Neural progenitor cell (in vitro differentiated cells): Measurements from ENCODE around the gene AQP5. TPM values are rescaled to one million over a fixed set of nuclear protein-coding genes. Genes with fewer than 3 reads are reported as not detected.
A peak's percentile ranks its signal among the peaks of the same experiment; 100 is the strongest.

Experiments
- DNase-seq: peaks from one replicate; pipeline ENCODE4 v3.0.0-alpha.2; 2016; ENCODE audit warnings: low spot score
- H2AFZ ChIP-seq: fragments of 200-600 bp; sonication (generic); replicated peaks from 2 replicates; pipeline ENCODE4 v1.6.1; 2016; ENCODE audit warnings: antibody characterized with exemption
- H3F3A ChIP-seq: fragments of 200-600 bp; sonication (generic); 2 replicates; pipeline ENCODE4 v1.6.1; 2016; ENCODE audit warnings: antibody characterized with exemption, low read depth
- H3K27ac ChIP-seq: fragments of 200-600 bp; sonication (generic); 2 replicates; pipeline ENCODE4 v1.5.1; 2016; ENCODE audit warnings: mild to moderate bottlenecking
- H3K27me3 ChIP-seq: fragments of 200-600 bp; sonication (generic); 2 replicates; pipeline ENCODE4 v1.6.1; 2016; ENCODE audit warnings: mild to moderate bottlenecking, moderate library complexity
- H3K36me3 ChIP-seq: fragments of 200-600 bp; sonication (generic); 2 replicates; pipeline ENCODE4 v1.5.1; 2016
- H3K4me1 ChIP-seq: fragments of 200-600 bp; sonication (generic); 2 replicates; pipeline ENCODE4 v1.6.1; 2016; ENCODE audit warnings: mixed run types
- H3K4me2 ChIP-seq: fragments of 200-600 bp; sonication (generic); 2 replicates; pipeline ENCODE4 v1.6.1; 2016
- H3K4me3 ChIP-seq: fragments of 200-600 bp; sonication (generic); 2 replicates; pipeline ENCODE4 v1.5.1; 2016
- H3K79me2 ChIP-seq: fragments of 200-600 bp; sonication (generic); 2 replicates; pipeline ENCODE4 v1.6.1; 2016; ENCODE audit warnings: low read depth
- H3K9ac ChIP-seq: fragments of 200-600 bp; sonication (generic); 2 replicates; pipeline ENCODE4 v1.6.1; 2016
- H3K9me3 ChIP-seq: fragments of 200-600 bp; sonication (generic); 2 replicates; pipeline ENCODE4 v1.5.1; 2016; ENCODE audit warnings: low read depth
- H4K20me1 ChIP-seq: fragments of 200-600 bp; sonication (generic); 2 replicates; pipeline ENCODE4 v1.6.1; 2016; ENCODE audit warnings: low read depth
- H3K27ac Mint-ChIP-seq: 3 replicates; pipeline ENCODE4 v1.8.0; 2021; ENCODE audit warnings: mixed read lengths
- H3K27me3 Mint-ChIP-seq: 2 replicates; pipeline ENCODE4 v1.8.0; 2022; ENCODE audit warnings: low read depth, mild to moderate bottlenecking, inconsistent platforms, moderate library complexity, mixed read lengths; ENCODE audit not compliant: insufficient read depth
- H3K36me3 Mint-ChIP-seq: 3 replicates; pipeline ENCODE4 v1.8.0; 2021; ENCODE audit warnings: mixed read lengths
- H3K4me1 Mint-ChIP-seq: 3 replicates; pipeline ENCODE4 v1.8.0; 2021; ENCODE audit warnings: mixed read lengths
- H3K4me3 Mint-ChIP-seq: 3 replicates; pipeline ENCODE4 v1.8.0; 2021; ENCODE audit warnings: mild to moderate bottlenecking, moderate library complexity, mixed read lengths
- H3K9me3 Mint-ChIP-seq: 3 replicates; pipeline ENCODE4 v1.8.0; 2020; ENCODE audit warnings: mixed read lengths
- CTCF ChIP-seq: fragments of 200-600 bp; sonication (generic); IDR thresholded peaks from 2 replicates; pipeline ENCODE4 v1.5.1; 2017; ENCODE audit warnings: antibody characterized with exemption, mild to moderate bottlenecking
- EZH2 ChIP-seq: fragments of 200-600 bp; sonication (generic); IDR thresholded peaks from 2 replicates; pipeline ENCODE4 v1.6.1; 2017; ENCODE audit warnings: antibody characterized with exemption, mild to moderate bottlenecking, moderate library complexity
- EZH2phosphoT487 ChIP-seq: fragments of 200-600 bp; sonication (generic); IDR thresholded peaks from 2 replicates; pipeline ENCODE4 v1.6.1; 2017; ENCODE audit warnings: antibody characterized with exemption
- total RNA-seq: library from RNA; depleted of rRNA; stranded (reverse); fragments of >200 nt; gene quantifications from 2 replicates; pipeline ENCODE4 v1.2.3, GENCODE V29; 2015; ENCODE audit warnings: low replicate concordance

The AQP5 gene
- total RNA-seq: 0.09 TPM in 1 of 2 replicates, not detected in the other

- H3K4me3 Mint-ChIP-seq: peak within 1 kb of the TSS; percentile 48
- peak; percentile 64 for DNase-seq
- H3K9ac ChIP-seq: no peak within 1 kb of the TSS
- peaks cover 23% of the 10 kb centered on the region for H4K20me1 ChIP-seq
- H3K4me3 ChIP-seq: peak within 1 kb of the TSS; percentile 41
- TF ChIP-seq EZH2phosphoT487 (peak; percentile 86), EZH2 (peak; percentile 90), CTCF (no peak)
- peak within 1 kb of the TSS; percentile 77 for H3K4me2 ChIP-seq
- H3K9me3 ChIP-seq: no peaks in the 10 kb centered on the region
- H3K36me3 ChIP-seq: no peaks in the 10 kb centered on the region
- H3K27ac Mint-ChIP-seq: no peak within 1 kb of the TSS
- H3K27me3 Mint-ChIP-seq: peaks cover 30% of the 10 kb centered on the region
- peaks cover 95% of the 10 kb centered on the region for H3K27me3 ChIP-seq
- H3K79me2 ChIP-seq: no peaks in the 10 kb centered on the region
- peaks cover 40% of the 10 kb centered on the region for H3K4me1 Mint-ChIP-seq
- H3K27ac ChIP-seq: no peak within 1 kb of the TSS
- H3F3A ChIP-seq: peaks cover 19% of the 10 kb centered on the region
- peaks cover 32% of the 10 kb centered on the region for H3K4me1 ChIP-seq
- no peaks in the 10 kb centered on the region for H3K36me3 Mint-ChIP-seq
- H2AFZ ChIP-seq: peak within 1 kb of the TSS; percentile 78
- H3K9me3 Mint-ChIP-seq: no peaks in the 10 kb centered on the region
Measured at GRCh38 chr12:49961111-49961922, at the start of gene AQP5. Gene AQP5, plus strand, starts transcription at chr12:49961872. Its CDS starts 146 bp downstream, at chr12:49962018.

- Mint-ChIP-seq H3K9me3 (no peaks in the 10 kb centered on the region), H3K27ac (peak overlapping the region; percentile 16), H3K4me1 (peaks cover 51% of the 10 kb centered on the region), H3K36me3 (no peaks in the 10 kb centered on the region), H3K4me3 (no peak overlapping the region), H3K27me3 (peaks cover 11% of the 10 kb centered on the region)
- Histone ChIP-seq H3K36me3 (no peaks in the 10 kb centered on the region), H3K79me2 (no peaks in the 10 kb centered on the region), H3K4me2 (no peak overlapping the region), H3K27me3 (no peaks in the 10 kb centered on the region), H4K20me1 (no peaks in the 10 kb centered on the region), H3K4me1 (peaks cover 16% of the 10 kb centered on the region), H3K27ac (no peak overlapping the region), H3F3A (peaks cover 8% of the 10 kb centered on the region), H3K9me3 (no peaks in the 10 kb centered on the region), H3K9ac (no peak overlapping the region), H3K4me3 (no peak overlapping the region), H2AFZ (no peak overlapping the region)
- no peak for TF ChIP-seq EZH2phosphoT487
- no peak for TF ChIP-seq CTCF
- no peak for TF ChIP-seq EZH2
- no peak for DNase-seq
Measured at GRCh38 chr12:49912345-49913255, 49.1 kb upstream of the AQP5 start.

DNA sequence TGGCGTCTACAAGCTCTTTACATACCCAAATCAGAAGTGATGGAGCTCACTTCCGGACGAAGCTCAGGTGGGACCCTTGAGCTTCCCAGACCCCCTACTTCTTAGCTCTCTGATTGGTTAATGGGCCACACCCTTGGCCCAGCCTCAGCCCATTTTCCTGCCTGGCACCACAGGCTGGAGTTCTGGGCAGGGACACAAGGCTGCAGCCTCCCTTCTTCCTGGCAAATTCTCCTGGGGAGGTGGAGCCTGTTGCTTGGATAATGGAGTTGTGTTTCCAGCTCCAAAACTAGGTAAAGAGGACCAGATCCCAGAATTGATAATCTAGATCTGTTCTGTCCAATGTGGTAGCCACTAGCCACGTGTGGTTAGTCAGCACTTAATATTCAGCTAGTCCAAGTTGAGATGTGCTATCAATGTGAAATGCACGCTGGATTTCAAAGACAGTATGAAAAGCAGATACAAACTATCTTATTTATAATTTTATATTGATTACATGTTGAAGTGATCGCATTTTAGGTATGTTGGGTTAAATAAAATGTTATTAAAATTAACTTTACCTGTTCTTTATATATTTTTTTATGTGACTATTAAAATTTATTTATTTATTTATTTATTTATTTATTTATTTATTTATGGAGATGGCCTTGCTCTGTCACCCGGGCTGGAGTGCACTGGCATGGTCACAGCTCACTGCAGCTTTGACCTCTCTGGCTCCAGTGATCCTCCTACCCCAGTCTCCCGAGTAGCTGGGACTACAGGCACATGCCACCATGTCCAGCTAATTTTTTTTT lies 45.3 kb upstream of the AQP5 start:
- H3F3A ChIP-seq: peaks cover 8% of the 10 kb centered on the region
- no peak overlapping the region for H3K27ac ChIP-seq
- Mint-ChIP-seq H3K4me3 (no peak overlapping the region), H3K36me3 (no peaks in the 10 kb centered on the region), H3K4me1 (peaks cover 27% of the 10 kb centered on the region), H3K9me3 (no peaks in the 10 kb centered on the region), H3K27ac (no peak overlapping the region), H3K27me3 (peaks cover 4% of the 10 kb centered on the region)
- no peaks in the 10 kb centered on the region for H4K20me1 ChIP-seq
- H3K27me3 ChIP-seq: no peaks in the 10 kb centered on the region
- no peak overlapping the region for H3K9ac ChIP-seq
- H2AFZ ChIP-seq: no peak overlapping the region
- DNase-seq: no peak
- no peaks in the 10 kb centered on the region for H3K36me3 ChIP-seq
- no peak overlapping the region for H3K4me2 ChIP-seq
- H3K4me3 ChIP-seq: no peak overlapping the region
- no peaks in the 10 kb centered on the region for H3K9me3 ChIP-seq
- H3K4me1 ChIP-seq: peaks cover 7% of the 10 kb centered on the region
- TF ChIP-seq CTCF (no peak), EZH2 (no peak), EZH2phosphoT487 (no peak)
- no peaks in the 10 kb centered on the region for H3K79me2 ChIP-seq
